ENCODE data around the gene IRX2.

IRX2 gene

DNA sequence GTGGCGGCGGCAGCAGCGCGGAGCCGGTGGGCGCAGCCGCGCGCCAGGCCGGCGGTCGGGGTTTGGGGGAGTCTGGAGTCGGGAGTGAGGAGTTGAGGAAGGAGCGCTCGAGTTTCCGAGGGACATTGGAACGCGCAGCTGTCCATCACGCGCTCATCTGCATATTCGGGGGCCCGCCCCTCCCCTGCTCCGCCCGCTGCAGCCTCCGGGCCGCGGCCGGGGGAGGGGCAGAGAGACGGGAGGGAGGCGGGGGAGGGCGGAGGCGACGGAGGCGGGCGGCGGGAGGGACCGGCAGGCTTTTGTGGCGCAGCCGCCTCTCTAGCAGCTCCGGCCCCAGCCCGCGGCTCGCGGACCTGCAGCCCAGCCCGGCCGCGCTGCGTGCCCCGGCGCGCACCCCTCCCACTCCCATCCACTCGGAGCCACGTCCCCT is at the start of gene IRX2:
Gene IRX2 (minus strand): TSS at position 86 of the 430 bp plus-strand sequence. CDS start 264 bp downstream, outside the sequence.
- peak; percentile 90 for DNase-seq (ENCODE audit: low spot score)

- no peak for DNase-seq (ENCODE audit: low spot score)
Measured at GRCh38 chr5:2800035-2800434, 48.6 kb upstream of the IRX2 start.

DNA sequence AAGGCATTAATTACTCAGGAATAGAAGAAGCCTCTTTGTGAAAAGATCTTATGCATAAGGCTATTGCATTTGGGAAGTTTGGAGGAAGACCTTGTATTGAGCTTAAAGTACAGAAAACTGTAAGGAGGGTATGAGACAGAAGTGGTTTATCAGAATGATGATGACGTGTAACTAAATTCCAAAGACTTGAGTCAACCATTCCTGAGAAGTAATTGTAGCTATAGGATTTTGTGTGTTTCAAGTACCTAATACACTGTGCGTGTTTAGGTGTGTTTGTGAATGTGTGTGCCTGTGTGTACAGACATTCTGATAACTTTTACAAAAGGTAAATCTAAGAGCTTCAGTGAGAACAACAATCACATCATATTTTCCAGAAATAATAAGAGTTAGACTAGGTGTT is 46.5 kb upstream of the IRX2 start:
- peak; percentile 10 for DNase-seq (ENCODE audit: low spot score)

DNA sequence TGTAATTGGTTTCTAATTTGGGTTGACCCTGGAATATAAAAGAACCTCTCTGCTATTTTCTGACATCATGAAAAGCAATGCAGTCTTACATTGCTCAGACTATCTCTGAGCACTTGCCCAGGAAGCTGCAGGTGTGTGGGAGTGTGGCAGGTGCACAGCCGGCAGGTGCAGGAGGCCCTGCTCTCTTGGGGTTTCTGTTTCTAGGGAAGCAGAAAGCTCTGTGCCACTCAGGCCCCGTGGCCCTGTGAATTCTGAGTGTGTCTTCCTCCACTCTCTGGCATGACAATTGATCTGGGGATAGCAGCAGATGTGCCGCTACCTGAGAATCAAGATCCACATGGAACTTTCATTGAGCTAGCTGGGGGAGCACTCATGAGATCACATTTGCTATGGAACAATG is 45.7 kb upstream of the IRX2 start:
- no peak for DNase-seq (ENCODE audit: low spot score)

DNA sequence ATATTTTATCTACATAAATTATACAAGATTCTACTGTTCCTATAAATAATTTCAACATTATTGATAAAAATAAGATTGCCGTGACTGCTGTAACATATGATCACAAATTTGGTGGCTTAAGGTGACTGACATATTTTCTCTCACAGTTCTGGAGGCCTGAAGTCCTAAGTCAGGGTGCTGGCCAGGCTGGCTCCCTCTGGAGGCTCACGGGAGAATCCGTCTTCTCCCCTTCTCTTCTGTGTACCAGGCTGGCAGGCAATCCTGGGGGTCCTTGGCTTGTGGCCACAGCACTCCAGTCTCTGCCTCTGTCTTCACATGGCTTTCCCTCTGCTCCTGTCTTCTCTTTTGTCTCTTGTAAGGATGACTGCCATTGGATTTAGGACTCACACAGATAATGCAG is 31.7 kb upstream of the IRX2 start:
- DNase-seq (ENCODE audit: low spot score): no peak

- DNase-seq (ENCODE audit: low spot score): no peak
Measured at GRCh38 chr5:2782658-2783057, 31.2 kb upstream of the IRX2 start.

- peak; percentile 1 for DNase-seq (ENCODE audit: low spot score)
Measured at GRCh38 chr5:2780421-2781171, 29.1 kb upstream of the IRX2 start.

GRCh38 chr5:2779459-2779858 is 28.0 kb upstream of the IRX2 start:
- DNase-seq (ENCODE audit: low spot score): no peak

DNA sequence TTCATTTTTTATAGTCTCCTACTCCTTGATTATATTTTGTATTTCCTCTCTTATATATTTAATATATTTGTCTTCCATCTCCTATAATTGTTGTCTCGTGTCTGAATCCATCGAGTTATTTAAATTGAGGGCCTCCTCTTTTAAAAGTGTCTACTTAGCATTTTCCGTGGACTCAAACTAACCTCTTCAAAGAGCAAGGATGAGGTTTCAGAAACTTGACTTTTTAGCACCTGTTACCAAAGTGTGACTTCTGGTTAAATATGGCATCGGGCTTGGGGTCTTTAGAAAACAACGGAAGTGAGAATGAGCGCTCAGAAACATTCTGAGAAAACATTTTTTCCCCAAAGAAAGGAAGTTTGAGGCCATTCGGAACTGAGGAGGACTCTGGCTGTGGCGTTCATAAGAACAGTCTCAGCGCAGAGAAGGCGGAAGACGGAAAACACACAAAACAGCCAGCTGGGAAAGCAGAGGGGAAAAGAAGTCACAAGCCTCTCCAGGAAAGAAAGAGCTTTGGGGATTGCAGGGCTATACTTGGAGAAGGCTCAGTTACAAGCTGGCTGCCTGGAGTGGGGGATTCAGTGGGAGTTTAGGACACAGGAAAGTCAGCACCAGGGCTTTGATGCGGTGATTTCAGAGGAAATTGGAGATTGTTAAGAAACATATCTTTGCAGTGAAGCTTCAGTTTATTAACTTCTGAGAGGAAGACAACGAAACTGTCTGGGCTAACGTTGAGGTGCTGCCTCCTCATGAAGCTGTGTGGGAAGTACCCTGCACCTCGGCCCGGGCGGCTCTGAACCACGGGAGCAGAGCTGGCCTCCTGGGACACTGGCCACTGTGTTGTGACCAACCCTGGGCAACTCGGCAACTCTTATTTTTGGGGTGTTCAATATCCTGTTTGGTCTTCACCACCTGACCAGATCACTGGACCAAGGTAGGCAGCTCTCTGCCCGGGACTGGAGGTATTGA is 25.1 kb upstream of the IRX2 start:
- no peak for DNase-seq (ENCODE audit: low spot score)

- no peak for DNase-seq (ENCODE audit: low spot score)
Measured at GRCh38 chr5:2773327-2773726, 21.9 kb upstream of the IRX2 start.

- no peak for DNase-seq (ENCODE audit: low spot score)
Measured at GRCh38 chr5:2767089-2767488, 15.6 kb upstream of the IRX2 start.

DNA sequence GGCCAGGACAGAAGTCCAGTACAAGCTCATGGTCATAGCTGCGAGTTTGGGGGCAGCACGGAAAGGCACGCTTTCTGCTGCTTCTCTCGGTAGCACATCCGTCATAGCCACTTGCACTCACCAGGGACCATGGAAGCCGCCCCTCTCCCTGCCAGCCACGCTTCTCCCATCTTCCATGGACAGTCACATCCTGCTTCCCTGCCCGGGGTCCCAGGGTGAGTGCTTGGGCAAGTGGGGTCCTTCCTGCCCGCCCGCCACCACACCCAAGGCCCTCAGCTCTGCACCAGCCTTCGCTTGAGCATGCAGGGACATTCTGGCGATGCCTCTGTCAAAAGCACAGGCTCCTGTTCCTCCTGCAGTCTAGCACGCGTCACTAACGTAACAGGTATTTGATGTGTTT is 13.1 kb upstream of the IRX2 start:
- DNase-seq (ENCODE audit: low spot score): no peak

DNA sequence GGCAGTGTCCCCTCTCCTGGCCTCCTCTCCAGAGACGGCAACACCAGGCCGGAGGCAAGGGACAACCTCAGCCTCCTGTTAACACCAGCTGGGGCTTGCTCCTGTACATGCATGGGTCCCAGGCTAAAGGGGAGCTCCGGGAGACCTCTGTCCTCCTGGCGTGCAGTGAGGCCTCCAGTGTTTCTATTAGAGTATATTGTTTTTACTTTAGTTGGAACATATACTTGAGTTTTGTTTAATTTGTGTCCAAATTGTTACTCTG is 12.0 kb upstream of the IRX2 start:
- DNase-seq (ENCODE audit: low spot score): no peak

DNA sequence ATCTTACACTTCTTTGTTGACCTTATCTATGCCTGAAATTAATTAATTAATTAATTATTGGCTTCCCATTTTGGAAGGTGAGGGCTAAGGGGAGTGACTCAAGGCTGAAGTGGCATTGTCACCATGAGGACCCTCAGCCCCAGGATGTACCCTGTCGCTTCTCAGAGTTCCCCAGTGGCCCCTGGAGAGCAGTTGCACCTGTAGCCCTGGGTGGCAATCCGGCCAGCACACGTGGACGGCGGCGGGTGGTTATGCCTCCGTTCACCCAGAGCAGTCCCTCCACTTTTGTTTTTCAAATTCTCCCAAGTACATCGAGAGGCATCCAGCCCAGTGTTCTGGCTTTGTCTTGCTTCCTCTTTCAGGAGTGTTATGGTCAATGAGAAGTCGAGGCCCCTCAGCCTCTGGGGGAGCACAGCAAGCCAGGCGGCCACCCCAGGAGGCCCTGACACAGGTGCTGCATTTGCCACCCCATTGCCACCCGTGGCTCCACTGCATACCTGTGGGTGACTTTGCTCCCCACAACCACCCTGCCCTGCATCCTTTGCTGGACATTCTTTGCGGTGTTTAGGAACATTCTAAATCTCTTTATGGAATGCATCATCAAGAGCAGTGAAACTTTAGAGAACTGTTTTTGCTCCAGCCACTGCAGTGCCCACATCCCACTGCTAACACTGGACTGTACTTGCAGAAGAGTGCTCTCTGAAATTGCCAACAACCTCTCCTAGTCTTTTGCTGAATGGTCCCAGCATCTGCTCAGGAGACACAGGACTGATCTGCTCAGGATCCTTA is 11.5 kb upstream of the IRX2 start:
- no peak for DNase-seq (ENCODE audit: low spot score)

- DNase-seq (ENCODE audit: low spot score): no peak
Measured at GRCh38 chr5:2761921-2762488, 10.5 kb upstream of the IRX2 start.

DNA sequence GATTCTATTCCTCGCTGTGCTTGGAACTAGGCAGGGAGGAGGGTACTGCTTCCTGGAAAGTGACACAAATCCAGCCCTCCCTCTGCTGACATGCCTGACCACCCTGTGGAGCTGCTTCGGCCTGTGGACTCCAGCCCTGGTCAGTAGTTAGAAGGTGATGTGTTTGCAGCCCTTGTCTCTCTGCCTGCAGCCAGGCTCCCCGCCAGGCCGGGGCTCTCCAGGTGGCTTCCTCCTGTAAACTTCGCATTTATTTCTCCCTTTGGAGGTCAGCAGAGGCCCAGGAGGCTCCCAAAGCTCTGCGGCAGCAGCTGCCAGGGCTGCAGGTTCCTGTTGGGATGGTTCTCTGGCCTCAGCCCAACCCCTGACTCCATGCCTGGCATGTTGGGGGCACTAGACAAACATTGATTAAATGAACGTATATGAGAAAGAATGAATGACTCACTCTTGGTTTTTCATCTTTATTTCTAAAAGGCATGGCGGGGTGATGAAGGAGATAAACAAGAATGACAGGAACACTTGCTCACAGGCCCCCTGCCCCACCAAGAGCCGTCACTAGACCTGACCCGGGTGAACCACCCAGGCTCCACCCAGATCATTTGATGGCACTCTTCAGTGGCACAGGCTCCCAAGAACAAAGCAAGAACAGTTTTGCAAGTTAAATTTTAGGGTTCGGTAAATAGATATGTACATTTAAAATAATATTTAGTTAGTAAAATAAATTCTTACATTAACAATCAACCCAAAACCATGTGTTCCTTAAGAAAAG is 8.4 kb upstream of the IRX2 start:
- no peak for DNase-seq (ENCODE audit: low spot score)

GRCh38 chr5:2759091-2759490 is 7.6 kb upstream of the IRX2 start:
- no peak for DNase-seq (ENCODE audit: low spot score)

DNA sequence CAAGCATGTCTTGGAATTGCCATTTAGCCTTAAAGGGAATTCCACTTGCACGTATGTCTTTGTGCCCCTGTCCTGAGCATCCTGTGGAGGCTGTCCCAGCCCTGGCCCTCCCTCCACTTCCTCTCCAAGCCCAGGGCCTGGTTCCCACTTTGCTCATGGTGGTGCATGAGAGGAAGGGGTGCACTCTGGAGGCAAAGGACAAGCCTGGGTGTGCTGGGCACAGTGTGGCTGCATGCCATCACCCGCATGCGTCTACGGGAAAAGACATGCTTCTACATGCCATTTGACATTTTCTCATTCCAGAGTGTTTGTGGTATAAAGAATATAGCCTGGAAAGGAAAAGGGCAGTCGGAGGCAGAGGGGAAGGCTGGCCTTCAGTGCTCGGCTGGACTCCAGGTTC is 7.2 kb upstream of the IRX2 start:
- DNase-seq (ENCODE audit: low spot score): no peak

GRCh38 chr5:2757563-2758351 is 6.3 kb upstream of the IRX2 start:
- peak; percentile 39 for DNase-seq (ENCODE audit: low spot score)

Measured in kidney tubule cell (primary cell).